Gastrocnemius medialis (tissue), 4 donors: ENCODE measurements around the gene HBM. TPM values are rescaled to one million over a fixed set of nuclear protein-coding genes. Genes with fewer than 3 reads are reported as not detected.

Source experiments
- ATAC-seq, 2 donors: fragments of 150-250 bp; one replicate each; pipeline ENCODE4 v1.9.1; 2016
- DNase-seq, 2 donors: peaks; one replicate each; pipeline ENCODE4 v3.0.0-alpha.2; 2019
- H3K27ac ChIP-seq, 4 donors: fragments of 200-600 bp; sonication (generic); 1 replicate in 1 of 4; 2 replicates in 3 of 4; pipeline ENCODE4 v1.5.1; 2016 to 2018; ENCODE audit warnings: mild to moderate bottlenecking in 2 of 4, moderate library complexity in 1 of 4
- H3K27me3 ChIP-seq, 3 donors: fragments of 200-600 bp; sonication (generic) in 2 of 3; 1 replicate in 1 of 3; 2 replicates in 2 of 3; pipeline versions ENCODE4 v1.5.1 to v1.6.0; 2016 to 2019; ENCODE audit warnings: mild to moderate bottlenecking in 1 of 3, moderate library complexity in 1 of 3
- H3K36me3 ChIP-seq, 2 donors: fragments of 200-600 bp; sonication (generic) in 1 of 2; one replicate each; pipeline ENCODE4 v1.5.1; 2017 to 2018
- H3K4me1 ChIP-seq, 2 donors: fragments of 200-600 bp; sonication (generic) in 1 of 2; one replicate each; pipeline ENCODE4 v1.5.1; 2016 to 2017; ENCODE audit warnings: mild to moderate bottlenecking in 2 of 2
- H3K4me3 ChIP-seq, 4 donors: fragments of 200-600 bp; sonication (generic) in 3 of 4; 1 replicate in 1 of 4; 2 replicates in 3 of 4; pipeline ENCODE4 v1.5.1; 2016 to 2019; ENCODE audit warnings: mild to moderate bottlenecking in 2 of 4
- H3K9me3 ChIP-seq, 3 donors: fragments of 200-600 bp; sonication (generic) in 2 of 3; 1 replicate in 1 of 3; 2 replicates in 2 of 3; pipeline ENCODE4 v1.5.1; 2016 to 2019
- CTCF ChIP-seq, 5 experiments: fragments of 450-650 bp in 3 of 5; fragments of 200-600 bp in 2 of 5; sonication (generic) in 2 of 5; IDR thresholded peaks in 4 of 5; conservative IDR thresholded peaks in 1 of 5; 1 replicate in 4 of 5; 2 replicates in 1 of 5; pipeline ENCODE4 v1.5.1; 2016 to 2019; ENCODE audit warnings: antibody characterized with exemption in 5 of 5, mild to moderate bottlenecking in 3 of 5, moderate library complexity in 3 of 5
- POLR2A ChIP-seq, 2 donors: fragments of 450-650 bp; IDR thresholded peaks; one replicate each; pipeline ENCODE4 v1.6.1; 2017; ENCODE audit warnings: antibody characterized with exemption in 2 of 2, mild to moderate bottlenecking in 2 of 2, moderate library complexity in 2 of 2
- in situ Hi-C, 4 donors: fragments of 200-750 bp; cut with MboI; loops; one replicate each; pipeline versions ENCODE4 v1.15.0 to v1.8.0; 2017; ENCODE audit warnings: low sequenced_read_pairs in 4 of 4
- intact Hi-C: fragments of 100-400 bp; cut with DNase I; formaldehyde crosslinking; loops from one replicate; pipeline ENCODE4 v1.15.1; 2023; ENCODE audit warnings: low total_unique reads
- total RNA-seq, 4 donors: library from RNA; depleted of rRNA; stranded (reverse); fragments of >200 nt; gene quantifications; one replicate each; pipeline versions ENCODE4 v1.1.0 to v1.2.3, GENCODE V29; 2016

Gene HBM
- total RNA-seq, 4 donors from 2014 or later: not detected

GRCh38 chr16:138049-138417 lies 27.7 kb upstream of the HBM start:
- TF ChIP-seq CTCF (IDR thresholded peaks at IDR 0.05 in 4 of 5, conservative IDR thresholded peaks at IDR 0.05 in 1 of 5): no peak
- no peak for TF ChIP-seq POLR2A (IDR thresholded peaks at IDR 0.05)
- DNase-seq (peak in 1 of 2 donors; percentile 19), ATAC-seq (no peak)
- Histone ChIP-seq H3K9me3 (no peaks in the 10 kb centered on the region), H3K27me3 (no peaks in the 10 kb centered on the region), H3K4me1 (peaks cover 2 to 10% of the 10 kb centered on the region in 2 donors), H3K27ac (peak overlapping the region; percentile 88 to 92 (median 90)), H3K36me3 (no peaks in the 10 kb centered on the region), H3K4me3 (peak overlapping the region; percentile 68 to 100 (median 92))
- in situ Hi-C loops: no loop called here
- intact Hi-C loops: no loop called here

- TF ChIP-seq POLR2A (IDR thresholded peaks at IDR 0.05) (no peak), CTCF (IDR thresholded peaks at IDR 0.05 in 4 of 5, conservative IDR thresholded peaks at IDR 0.05 in 1 of 5) (no peak)
- Histone ChIP-seq H3K36me3 (no peaks in the 10 kb centered on the region), H3K4me3 (no peak overlapping the region), H3K9me3 (no peaks in the 10 kb centered on the region), H3K27ac (no peak overlapping the region), H3K27me3 (peaks cover 0 to 10% (median 0%) of the 10 kb centered on the region in 3 donors), H3K4me1 (peaks cover 2 to 10% of the 10 kb centered on the region in 2 donors)
- DNase-seq (no peak), ATAC-seq (no peak)
- in situ Hi-C loops (no loop called here), intact Hi-C loops (no loop called here)
These were observed 25.5 kb upstream of the HBM start for GRCh38 chr16:140175-140857.

GRCh38 chr16:142405-142967 lies 23.3 kb upstream of the HBM start:
- H3K4me1 ChIP-seq: peaks cover 0 to 3% of the 10 kb centered on the region in 2 donors
- DNase-seq (no peak), ATAC-seq (no peak)
- H3K4me3 ChIP-seq: no peak overlapping the region
- no peaks in the 10 kb centered on the region for H3K9me3 ChIP-seq
- in situ Hi-C loops: no loop called here
- no peak for TF ChIP-seq POLR2A (IDR thresholded peaks at IDR 0.05)
- no peak for TF ChIP-seq CTCF (IDR thresholded peaks at IDR 0.05 in 4 of 5, conservative IDR thresholded peaks at IDR 0.05 in 1 of 5)
- H3K27me3 ChIP-seq: peaks cover 0 to 11% (median 5%) of the 10 kb centered on the region in 3 donors
- H3K36me3 ChIP-seq: no peaks in the 10 kb centered on the region
- intact Hi-C loops: no loop called here
- no peak overlapping the region for H3K27ac ChIP-seq

GRCh38 chr16:143047-143446 lies 22.7 kb upstream of the HBM start:
- TF ChIP-seq CTCF (IDR thresholded peaks at IDR 0.05 in 4 of 5, conservative IDR thresholded peaks at IDR 0.05 in 1 of 5): no peak
- no peak for ATAC-seq
- Histone ChIP-seq H3K4me3 (no peak overlapping the region), H3K36me3 (no peaks in the 10 kb centered on the region), H3K9me3 (no peaks in the 10 kb centered on the region), H3K4me1 (no peaks in the 10 kb centered on the region), H3K27me3 (peaks cover 0 to 11% (median 5%) of the 10 kb centered on the region in 3 donors), H3K27ac (no peak overlapping the region)
- in situ Hi-C loops (no loop called here), intact Hi-C loops (no loop called here)
- no peak for DNase-seq
